ENCODE measurements around the gene PIGR.

Gene PIGR

GRCh38 chr1:206909161-206909882 lies 36.9 kb downstream of the PIGR start:
- no peak for DNase-seq (ENCODE audit: low read depth)

GRCh38 chr1:206908038-206908437 lies 38.2 kb downstream of the PIGR start:
- no peak for DNase-seq (ENCODE audit: low read depth)

- DNase-seq (ENCODE audit: low read depth): no peak
Observed at GRCh38 chr1:206907304-206907991, 38.8 kb downstream of the PIGR start.

- no peak for DNase-seq (ENCODE audit: low read depth)
Observed at GRCh38 chr1:206905295-206906164, 40.7 kb downstream of the PIGR start.

- no peak for DNase-seq (ENCODE audit: low read depth)
Observed at GRCh38 chr1:206904423-206905142, 41.7 kb downstream of the PIGR start.

- DNase-seq (ENCODE audit: low read depth): no peak
Observed at GRCh38 chr1:206903687-206904086, 42.6 kb downstream of the PIGR start.

- DNase-seq (ENCODE audit: low read depth): no peak
Observed at GRCh38 chr1:206902702-206903101, 43.6 kb downstream of the PIGR start.

- no peak for DNase-seq (ENCODE audit: low read depth)
Observed at GRCh38 chr1:206901944-206902343, 44.3 kb downstream of the PIGR start.

- no peak for DNase-seq (ENCODE audit: low read depth)
Observed at GRCh38 chr1:206900149-206900548, 46.1 kb downstream of the PIGR start.

- no peak for DNase-seq (ENCODE audit: low read depth)
Observed at GRCh38 chr1:206899717-206900116, 46.5 kb downstream of the PIGR start.

GRCh38 chr1:206898915-206899431 lies 47.3 kb downstream of the PIGR start:
- no peak for DNase-seq (ENCODE audit: low read depth)

GRCh38 chr1:206898089-206898914 lies 48.0 kb downstream of the PIGR start:
- DNase-seq (ENCODE audit: low read depth): no peak

- DNase-seq (ENCODE audit: low read depth): no peak
Observed at GRCh38 chr1:206897175-206897574, 49.1 kb downstream of the PIGR start, which contains the start of gene IL24. TSS of gene IL24 (plus strand) at chr1:206897443. CDS start at chr1:206897833, 390 bp downstream.

GRCh38 chr1:206896261-206896660 lies 50.0 kb downstream of the PIGR start:
- DNase-seq (ENCODE audit: low read depth): no peak

- no peak for DNase-seq (ENCODE audit: low read depth)
Observed at GRCh38 chr1:206895837-206896242, 50.4 kb downstream of the PIGR start.

GRCh38 chr1:206895325-206895724 lies 50.9 kb downstream of the PIGR start:
- no peak for DNase-seq (ENCODE audit: low read depth)

- no peak for DNase-seq (ENCODE audit: low read depth)
Observed at GRCh38 chr1:206893380-206893779, 52.9 kb downstream of the PIGR start.

GRCh38 chr1:206892351-206892984 lies 53.8 kb downstream of the PIGR start:
- DNase-seq (ENCODE audit: low read depth): no peak

GRCh38 chr1:206891412-206891811 lies 54.9 kb downstream of the PIGR start:
- DNase-seq (ENCODE audit: low read depth): no peak
